Measurements from ENCODE around the gene FBP1. TPM values are rescaled to one million over a fixed set of nuclear protein-coding genes. Genes with fewer than 3 reads are reported as not detected.

The FBP1 gene
- total RNA-seq, 6 donors from 2014 or later, result 67.1 to 423 (median 158) TPM

- no peak overlapping the region for H3K4me3 ChIP-seq
- TF ChIP-seq POLR2A (IDR thresholded peaks at IDR 0.05) (no peak), EP300 (IDR thresholded peaks at IDR 0.05) (no peak), CTCF (IDR thresholded peaks at IDR 0.05) (peak; percentile 35 to 64 (median 51))
- DNase-seq (peak in 1 of 2 donors; percentile 76), ATAC-seq (ENCODE audit: low FRiP score in 2 of 2) (peak; percentile 74 to 82)
- no peak overlapping the region for H3K27ac ChIP-seq
- H3K4me1 ChIP-seq, result peaks cover 0 to 6% (median 2%) of the 10 kb centered on the region in 4 donors
- H3K9me3 ChIP-seq, result no peaks in the 10 kb centered on the region
- H3K36me3 ChIP-seq, result peaks cover 0 to 21% (median 5%) of the 10 kb centered on the region in 4 donors
- H3K27me3 ChIP-seq, result no peaks in the 10 kb centered on the region
- WGBS, 2 donors, result 33 to 36% methylated on average over 21 of the region's 21 CpGs
Observed at GRCh38 chr9:94603259-94604160, 35.8 kb downstream of the FBP1 start.

GRCh38 chr9:94602666-94603065, 36.7 kb downstream of the FBP1 start:
- peaks cover 0 to 6% (median 2%) of the 10 kb centered on the region in 4 donors for H3K4me1 ChIP-seq
- no peak overlapping the region for H3K4me3 ChIP-seq
- ATAC-seq (ENCODE audit: low FRiP score in 2 of 2) (no peak), DNase-seq (no peak)
- no peaks in the 10 kb centered on the region for H3K9me3 ChIP-seq
- WGBS, 2 donors, result 82 to 84% methylated on average over 6 of the region's 6 CpGs
- no peak overlapping the region for H3K27ac ChIP-seq
- no peaks in the 10 kb centered on the region for H3K27me3 ChIP-seq
- no peak for TF ChIP-seq POLR2AphosphoS5 (IDR thresholded peaks at IDR 0.05)
- no peak for TF ChIP-seq EP300 (IDR thresholded peaks at IDR 0.05)
- no peak for TF ChIP-seq POLR2A (IDR thresholded peaks at IDR 0.05)
- TF ChIP-seq CTCF (IDR thresholded peaks at IDR 0.05), result no peak
- H3K36me3 ChIP-seq, result peaks cover 0 to 21% (median 5%) of the 10 kb centered on the region in 4 donors

- Histone ChIP-seq H3K36me3 (peaks cover 0 to 11% (median 1%) of the 10 kb centered on the region in 4 donors), H3K9me3 (no peaks in the 10 kb centered on the region), H3K4me3 (no peak overlapping the region), H3K4me1 (peaks cover 0 to 6% (median 2%) of the 10 kb centered on the region in 4 donors), H3K27me3 (no peaks in the 10 kb centered on the region), H3K27ac (no peak overlapping the region)
- 71 to 77% methylated on average over 10 of the region's 10 CpGs for WGBS, 2 donors
- TF ChIP-seq POLR2AphosphoS5 (IDR thresholded peaks at IDR 0.05), result no peak
- TF ChIP-seq CTCF (IDR thresholded peaks at IDR 0.05), result no peak
- no peak for TF ChIP-seq POLR2A (IDR thresholded peaks at IDR 0.05)
- TF ChIP-seq EP300 (IDR thresholded peaks at IDR 0.05), result no peak
- no peak for DNase-seq
- no peak for ATAC-seq (ENCODE audit: low FRiP score in 2 of 2)
Observed at GRCh38 chr9:94600715-94601114, 38.6 kb downstream of the FBP1 start.

- Histone ChIP-seq H3K27me3 (no peaks in the 10 kb centered on the region), H3K27ac (no peak overlapping the region), H3K9me3 (no peaks in the 10 kb centered on the region), H3K4me1 (peaks cover 0 to 6% (median 2%) of the 10 kb centered on the region in 4 donors), H3K36me3 (peaks cover 0 to 8% (median under 1%) of the 10 kb centered on the region in 4 donors), H3K4me3 (no peak overlapping the region)
- WGBS, 2 donors, result 84 to 87% methylated on average over 3 to 8 of the region's 8 CpGs
- no peak for TF ChIP-seq POLR2A (IDR thresholded peaks at IDR 0.05)
- no peak for TF ChIP-seq POLR2AphosphoS5 (IDR thresholded peaks at IDR 0.05)
- no peak for TF ChIP-seq CTCF (IDR thresholded peaks at IDR 0.05)
- TF ChIP-seq EP300 (IDR thresholded peaks at IDR 0.05), result no peak
- ATAC-seq (ENCODE audit: low FRiP score in 2 of 2), result no peak
- no peak for DNase-seq
Observed at GRCh38 chr9:94600258-94600657, 39.1 kb downstream of the FBP1 start.

Measured in upper lobe of left lung (tissue), 6 donors.